Activated naive CD8-positive, alpha-beta T cell treated with anti-CD3 and anti-CD28 coated beads, Interleukin-2, amount 50 U/mL, for 24 hours (primary cell): ENCODE measurements around the gene CHRNB1.
A peak's percentile ranks its signal among the peaks of the same experiment; 100 is the strongest.

Source experiments
- ATAC-seq: fragments of 150-1000 bp; cut with Tn5 transposase; one replicate; pipeline ENCODE4 v1.10.0; 2021
- DNase-seq: peaks from one replicate; pipeline ENCODE4 v3.0.0; 2021
- H3K27ac Mint-ChIP-seq: one replicate; pipeline ENCODE4 v1.8.0; 2021; ENCODE audit warnings: mild to moderate bottlenecking, mixed read lengths
- H3K27me3 Mint-ChIP-seq: one replicate; pipeline ENCODE4 v1.8.0; 2021; ENCODE audit warnings: mixed read lengths
- H3K36me3 Mint-ChIP-seq: one replicate; pipeline ENCODE4 v1.8.0; 2021; ENCODE audit warnings: low read depth, mixed read lengths
- H3K4me1 Mint-ChIP-seq: one replicate; pipeline ENCODE4 v1.8.0; 2021; ENCODE audit warnings: mixed read lengths
- H3K4me3 Mint-ChIP-seq: one replicate; pipeline ENCODE4 v1.8.0; 2021; ENCODE audit warnings: mild to moderate bottlenecking, moderate library complexity, mixed read lengths
- H3K9me3 Mint-ChIP-seq: one replicate; pipeline ENCODE4 v1.8.0; 2021; ENCODE audit warnings: mixed read lengths

The CHRNB1 gene

GRCh38 chr17:7490144-7490543 lies 45.3 kb downstream of the CHRNB1 start:
- Mint-ChIP-seq H3K36me3 (peaks cover 69% of the 10 kb centered on the region), H3K4me3 (no peak overlapping the region), H3K27ac (no peak overlapping the region), H3K4me1 (peaks cover 67% of the 10 kb centered on the region), H3K9me3 (no peaks in the 10 kb centered on the region), H3K27me3 (no peaks in the 10 kb centered on the region)
- DNase-seq: no peak
- no peak for ATAC-seq

GRCh38 chr17:7491583-7491982 lies 46.7 kb downstream of the CHRNB1 start:
- Mint-ChIP-seq H3K36me3 (peaks cover 67% of the 10 kb centered on the region), H3K27me3 (no peaks in the 10 kb centered on the region), H3K4me1 (peaks cover 58% of the 10 kb centered on the region), H3K4me3 (no peak overlapping the region), H3K9me3 (no peaks in the 10 kb centered on the region), H3K27ac (no peak overlapping the region)
- ATAC-seq: no peak
- DNase-seq: no peak

DNA sequence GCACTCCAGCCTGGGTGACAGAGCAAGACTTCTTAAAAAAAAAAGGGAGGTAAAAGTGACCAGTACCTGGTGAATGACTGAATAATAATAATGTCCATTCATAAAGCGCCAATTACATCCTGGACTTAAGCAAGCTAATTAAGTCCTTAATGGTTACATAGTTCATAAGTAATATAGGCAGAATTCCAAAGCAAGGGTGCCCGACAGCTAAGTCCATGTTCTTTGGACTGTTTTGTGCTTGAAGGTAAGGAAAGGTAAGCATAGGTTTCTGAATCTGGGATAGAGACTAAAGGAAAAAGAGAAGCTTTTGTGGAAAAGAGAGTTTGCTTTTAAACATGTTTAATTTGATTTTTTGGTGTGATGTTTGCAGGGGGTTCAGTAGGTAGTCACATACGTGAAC lies 49.1 kb downstream of the CHRNB1 start:
- no peaks in the 10 kb centered on the region for H3K27me3 Mint-ChIP-seq
- no peak for DNase-seq
- H3K4me1 Mint-ChIP-seq: peaks cover 37% of the 10 kb centered on the region
- no peak overlapping the region for H3K27ac Mint-ChIP-seq
- no peak for ATAC-seq
- peaks cover 68% of the 10 kb centered on the region for H3K36me3 Mint-ChIP-seq
- H3K4me3 Mint-ChIP-seq: no peak overlapping the region
- no peaks in the 10 kb centered on the region for H3K9me3 Mint-ChIP-seq

DNA sequence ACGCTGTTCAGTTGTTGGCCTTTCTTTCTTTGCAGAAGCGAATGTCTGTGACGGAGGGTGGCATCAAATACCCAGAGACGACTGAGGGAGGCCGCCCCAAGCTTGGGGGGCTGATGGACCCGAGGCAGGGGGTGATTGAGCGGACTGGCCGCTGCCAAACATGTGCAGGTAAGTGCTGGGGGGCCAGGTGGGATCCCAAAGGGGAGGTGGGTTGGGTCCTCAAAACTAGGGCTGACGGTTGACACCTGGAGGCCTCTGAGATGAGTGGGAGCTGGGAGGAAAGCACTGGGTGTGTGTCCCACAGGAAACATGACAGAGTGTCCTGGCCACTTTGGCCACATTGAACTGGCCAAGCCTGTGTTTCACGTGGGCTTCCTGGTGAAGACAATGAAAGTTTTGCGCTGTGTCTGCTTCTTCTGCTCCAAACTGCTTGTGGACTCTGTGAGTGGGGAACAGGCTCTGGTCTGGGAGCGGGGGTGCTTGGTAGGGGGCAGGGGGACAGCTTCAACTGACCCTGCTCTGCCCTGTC lies 51.1 kb downstream of the CHRNB1 start:
- no peaks in the 10 kb centered on the region for H3K9me3 Mint-ChIP-seq
- H3K27ac Mint-ChIP-seq: peak overlapping the region; percentile 22
- H3K36me3 Mint-ChIP-seq: peaks cover 65% of the 10 kb centered on the region
- H3K4me3 Mint-ChIP-seq: no peak overlapping the region
- ATAC-seq (no peak), DNase-seq (no peak)
- no peaks in the 10 kb centered on the region for H3K27me3 Mint-ChIP-seq
- peaks cover 24% of the 10 kb centered on the region for H3K4me1 Mint-ChIP-seq

DNA sequence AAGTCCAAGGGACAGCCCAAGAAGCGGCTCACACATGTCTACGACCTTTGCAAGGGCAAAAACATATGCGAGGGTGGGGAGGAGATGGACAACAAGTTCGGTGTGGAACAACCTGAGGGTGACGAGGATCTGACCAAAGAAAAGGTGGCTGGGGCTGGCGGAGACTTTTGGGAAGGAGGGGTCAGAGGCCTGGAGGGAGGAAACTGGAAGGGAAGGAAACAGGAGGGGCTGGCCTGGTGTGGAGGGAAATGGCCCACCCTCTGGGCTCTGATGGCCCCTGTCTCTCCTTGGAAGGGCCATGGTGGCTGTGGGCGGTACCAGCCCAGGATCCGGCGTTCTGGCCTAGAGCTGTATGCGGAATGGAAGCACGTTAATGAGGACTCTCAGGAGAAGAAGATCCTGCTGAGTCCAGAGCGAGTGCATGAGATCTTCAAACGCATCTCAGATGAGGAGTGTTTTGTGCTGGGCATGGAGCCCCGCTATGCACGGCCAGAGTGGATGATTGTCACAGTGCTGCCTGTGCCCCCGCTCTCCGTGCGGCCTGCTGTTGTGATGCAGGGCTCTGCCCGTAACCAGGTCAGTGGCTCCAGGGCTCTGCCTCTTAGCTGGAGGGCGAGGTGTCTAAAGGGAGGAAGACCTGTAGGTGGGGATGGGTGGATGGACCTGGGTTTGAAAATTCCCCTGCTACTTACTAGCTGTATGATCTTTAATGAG lies 51.8 kb downstream of the CHRNB1 start:
- Mint-ChIP-seq H3K4me1 (peaks cover 20% of the 10 kb centered on the region), H3K4me3 (no peak overlapping the region), H3K36me3 (peaks cover 68% of the 10 kb centered on the region), H3K27ac (peak overlapping the region; percentile 22), H3K27me3 (no peaks in the 10 kb centered on the region), H3K9me3 (no peaks in the 10 kb centered on the region)
- ATAC-seq (no peak), DNase-seq (no peak)

- Mint-ChIP-seq H3K9me3 (no peaks in the 10 kb centered on the region), H3K4me1 (peaks cover 14% of the 10 kb centered on the region), H3K27me3 (no peaks in the 10 kb centered on the region), H3K36me3 (peaks cover 71% of the 10 kb centered on the region), H3K27ac (no peak overlapping the region), H3K4me3 (no peak overlapping the region)
- ATAC-seq (no peak), DNase-seq (no peak)
Observed at GRCh38 chr17:7497228-7497627, 52.4 kb downstream of the CHRNB1 start.

GRCh38 chr17:7497636-7498035 lies 52.8 kb downstream of the CHRNB1 start:
- no peak for DNase-seq
- H3K27ac Mint-ChIP-seq: no peak overlapping the region

GRCh38 chr17:7499161-7499560 lies 54.3 kb downstream of the CHRNB1 start:
- ATAC-seq (no peak), DNase-seq (no peak)
- Mint-ChIP-seq H3K36me3 (peaks cover 74% of the 10 kb centered on the region), H3K4me3 (no peak overlapping the region), H3K9me3 (no peaks in the 10 kb centered on the region), H3K27ac (no peak overlapping the region), H3K4me1 (peaks cover 2% of the 10 kb centered on the region), H3K27me3 (no peaks in the 10 kb centered on the region)

More at GRCh38 chr17:7497636-7498035, 52.8 kb downstream of the CHRNB1 start:
- no peaks in the 10 kb centered on the region for H3K27me3 Mint-ChIP-seq
- peaks cover 12% of the 10 kb centered on the region for H3K4me1 Mint-ChIP-seq
- ATAC-seq: no peak
- no peaks in the 10 kb centered on the region for H3K9me3 Mint-ChIP-seq
- peaks cover 73% of the 10 kb centered on the region for H3K36me3 Mint-ChIP-seq
- no peak overlapping the region for H3K4me3 Mint-ChIP-seq

DNA sequence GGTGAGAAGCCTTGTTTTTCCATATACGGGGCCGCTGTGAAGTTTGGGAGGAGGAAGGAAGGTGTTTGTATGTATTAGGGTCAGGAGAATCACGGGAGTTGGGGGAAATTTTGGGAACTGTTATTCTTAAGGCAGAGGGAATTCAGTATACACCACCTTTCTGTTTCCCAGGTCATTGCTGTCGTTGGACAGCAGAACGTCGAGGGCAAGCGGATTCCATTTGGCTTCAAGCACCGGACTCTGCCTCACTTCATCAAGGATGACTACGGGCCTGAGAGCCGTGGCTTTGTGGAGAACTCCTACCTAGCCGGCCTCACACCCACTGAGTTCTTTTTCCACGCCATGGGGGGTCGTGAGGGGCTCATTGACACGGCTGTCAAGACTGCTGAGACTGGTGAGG lies 56.9 kb downstream of the CHRNB1 start:
- H3K27me3 Mint-ChIP-seq: no peaks in the 10 kb centered on the region
- H3K36me3 Mint-ChIP-seq: peaks cover 77% of the 10 kb centered on the region
- ATAC-seq: no peak
- no peaks in the 10 kb centered on the region for H3K9me3 Mint-ChIP-seq
- H3K27ac Mint-ChIP-seq: no peak overlapping the region
- no peak overlapping the region for H3K4me3 Mint-ChIP-seq
- no peak for DNase-seq
- H3K4me1 Mint-ChIP-seq: no peaks in the 10 kb centered on the region

GRCh38 chr17:7502171-7502847 lies 57.4 kb downstream of the CHRNB1 start:
- Mint-ChIP-seq H3K4me1 (no peaks in the 10 kb centered on the region), H3K27me3 (no peaks in the 10 kb centered on the region), H3K4me3 (no peak overlapping the region), H3K27ac (no peak overlapping the region), H3K36me3 (peaks cover 77% of the 10 kb centered on the region), H3K9me3 (no peaks in the 10 kb centered on the region)
- ATAC-seq (no peak), DNase-seq (no peak)

DNA sequence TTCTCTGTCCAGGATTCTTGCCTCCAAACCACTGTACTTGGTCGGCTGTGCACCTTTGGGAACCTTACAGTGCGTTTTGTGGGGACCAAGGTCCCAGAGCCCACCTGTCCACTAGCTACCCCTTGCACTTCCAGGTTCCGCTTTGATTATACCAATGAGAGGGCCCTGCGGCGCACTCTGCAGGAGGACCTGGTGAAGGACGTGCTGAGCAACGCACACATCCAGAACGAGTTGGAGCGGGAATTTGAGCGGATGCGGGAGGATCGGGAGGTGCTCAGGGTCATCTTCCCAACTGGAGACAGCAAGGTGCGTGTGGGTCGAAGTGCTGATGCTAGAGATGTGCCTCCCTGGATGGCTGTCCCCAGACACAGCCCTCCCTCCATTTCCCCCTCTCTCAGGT lies 58.1 kb downstream of the CHRNB1 start:
- ATAC-seq (no peak), DNase-seq (no peak)
- H3K36me3 Mint-ChIP-seq: peaks cover 76% of the 10 kb centered on the region
- H3K27me3 Mint-ChIP-seq: no peaks in the 10 kb centered on the region
- H3K9me3 Mint-ChIP-seq: no peaks in the 10 kb centered on the region
- H3K4me1 Mint-ChIP-seq: no peaks in the 10 kb centered on the region
- no peak overlapping the region for H3K27ac Mint-ChIP-seq
- no peak overlapping the region for H3K4me3 Mint-ChIP-seq

- ATAC-seq (no peak), DNase-seq (no peak)
- peaks cover 77% of the 10 kb centered on the region for H3K36me3 Mint-ChIP-seq
- H3K4me1 Mint-ChIP-seq: no peaks in the 10 kb centered on the region
- no peaks in the 10 kb centered on the region for H3K27me3 Mint-ChIP-seq
- H3K9me3 Mint-ChIP-seq: no peaks in the 10 kb centered on the region
- H3K4me3 Mint-ChIP-seq: no peak overlapping the region
- H3K27ac Mint-ChIP-seq: no peak overlapping the region
Observed at GRCh38 chr17:7503521-7503920, 58.7 kb downstream of the CHRNB1 start.
